Spinal cord (tissue), 10 donors: ENCODE results near the gene SRCIN1. TPM values are rescaled to one million over a fixed set of nuclear protein-coding genes. Genes with fewer than 3 reads are reported as not detected.

ENCODE experiments used
- DNase-seq, 6 donors: peaks; one replicate each; pipeline versions ENCODE4 v3.0.0 to v3.0.0-alpha.2; 2013 to 2015; ENCODE audit warnings: low spot score in 6 of 6, low read depth in 4 of 6
- H3K27ac ChIP-seq: one replicate; pipeline ENCODE4 v1.5.1; 2013; ENCODE audit warnings: low read depth, low read length, control low read depth
- H3K27me3 ChIP-seq: one replicate; pipeline ENCODE4 v1.6.1; 2013; ENCODE audit warnings: low read length; ENCODE audit not compliant: control insufficient read depth, insufficient read depth
- H3K36me3 ChIP-seq: one replicate; pipeline ENCODE4 v1.6.1; 2013; ENCODE audit warnings: low read length; ENCODE audit not compliant: control insufficient read depth, insufficient read depth
- H3K4me1 ChIP-seq: one replicate; pipeline ENCODE4 v1.6.1; 2013; ENCODE audit warnings: low read length; ENCODE audit not compliant: control insufficient read depth, insufficient read depth
- H3K4me3 ChIP-seq: one replicate; pipeline ENCODE4 v1.5.1; 2013; ENCODE audit warnings: low read depth, low read length, control low read depth
- H3K9me3 ChIP-seq: one replicate; pipeline ENCODE4 v1.6.1; 2013; ENCODE audit warnings: low read length; ENCODE audit not compliant: control insufficient read depth, insufficient read depth
- WGBS: methylation state at CpG from one replicate; pipeline ENCODE4 v1.1.5; 2013; ENCODE audit warnings: missing lambda C conversion rate; ENCODE audit not compliant: insufficient coverage; 5-methylcytosine and 5-hydroxymethylcytosine counted together
- polyA plus RNA-seq, 2 donors: library from polyadenylated mRNA; unstranded; fragments of 120-200 nt; gene quantifications; one replicate each; pipeline ENCODE4 v1.2.1, GENCODE V29; 2013; ENCODE audit not compliant: insufficient read length in 2 of 2
- total RNA-seq, 2 donors: library from RNA; depleted of rRNA in 1 of 2; stranded (reverse); fragments of 120-200 nt in 1 of 2; fragments of >200 nt in 1 of 2; gene quantifications; one replicate each; pipeline versions ENCODE4 v1.2.3 to v1.2.4, GENCODE V29; 2013 to 2014
- donor health status: healthy.

SRCIN1 gene
- total and polyA plus RNA-seq, 4 donors: 16.0 to 79.4 (median 44.1) TPM

DNA sequence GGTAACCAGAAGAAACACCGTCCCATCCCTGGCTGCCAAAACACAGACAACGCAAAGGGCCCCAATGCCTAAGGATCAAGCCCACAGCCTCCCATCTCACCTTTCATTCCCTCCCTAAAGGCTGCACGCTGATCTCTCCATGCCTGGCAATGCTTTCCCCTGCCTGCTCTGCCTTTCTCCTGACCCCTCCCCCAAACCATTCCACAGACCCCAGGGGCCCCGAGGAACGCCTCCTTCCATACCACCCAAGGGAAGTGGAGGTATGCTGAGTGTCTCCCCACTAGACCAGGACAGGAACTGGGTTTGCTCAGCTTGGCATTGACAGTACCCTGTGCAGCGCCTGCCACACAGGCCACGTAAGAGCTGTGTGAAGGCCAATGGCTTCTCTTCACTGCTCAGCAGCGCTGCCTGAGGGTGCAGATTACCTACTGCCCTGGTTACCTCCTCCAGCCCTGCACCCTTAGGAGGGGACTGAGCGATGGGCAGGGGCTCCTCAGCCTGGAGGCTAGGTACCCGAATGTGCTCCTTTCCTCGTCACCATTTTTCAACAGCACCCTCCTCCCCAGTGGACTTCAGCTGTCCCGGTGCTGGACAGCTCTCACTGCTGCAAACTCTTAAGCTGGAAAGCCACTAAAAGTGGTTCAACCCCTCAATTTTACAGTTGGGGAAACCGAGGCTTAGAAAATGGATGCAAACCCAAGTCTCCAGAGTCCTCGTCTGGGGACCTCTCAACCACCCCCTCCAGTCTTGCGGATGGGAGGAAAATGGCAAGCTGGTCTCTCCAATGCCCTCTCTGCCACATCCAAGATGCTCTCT is 45.0 kb downstream of the SRCIN1 start:
- peaks cover 58% of the 10 kb centered on the region for H3K4me1 ChIP-seq
- H3K27ac ChIP-seq: no peak overlapping the region
- DNase-seq: no peak
- 57% methylated on average over 13 of the region's 15 CpGs for WGBS
- H3K27me3 ChIP-seq: peaks cover 48% of the 10 kb centered on the region
- H3K9me3 ChIP-seq: no peaks in the 10 kb centered on the region
- no peak overlapping the region for H3K4me3 ChIP-seq
- H3K36me3 ChIP-seq: peaks cover 75% of the 10 kb centered on the region

DNA sequence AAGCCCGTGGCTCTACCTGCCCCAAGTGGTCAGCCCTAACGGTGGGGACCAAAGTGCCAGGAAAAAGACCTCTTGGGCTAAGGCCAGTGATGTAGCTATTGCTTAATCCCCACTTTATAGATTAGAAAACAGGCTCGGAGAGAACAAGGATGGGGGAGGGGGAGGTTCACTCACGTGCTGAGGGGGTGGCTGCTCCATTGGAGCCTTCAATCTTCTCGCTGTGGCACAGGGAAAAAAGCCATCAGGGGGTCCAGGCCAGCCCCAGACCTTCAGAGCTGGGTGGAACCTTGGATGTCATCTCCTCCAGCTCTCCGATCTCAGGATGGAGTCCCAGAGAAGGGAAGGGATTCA is 45.9 kb downstream of the SRCIN1 start:
- 55% methylated on average over 2 of the region's 6 CpGs for WGBS
- Histone ChIP-seq H3K27me3 (peaks cover 44% of the 10 kb centered on the region), H3K4me3 (no peak overlapping the region), H3K36me3 (peaks cover 72% of the 10 kb centered on the region), H3K4me1 (peaks cover 53% of the 10 kb centered on the region), H3K9me3 (no peaks in the 10 kb centered on the region), H3K27ac (no peak overlapping the region)
- DNase-seq: no peak

DNA sequence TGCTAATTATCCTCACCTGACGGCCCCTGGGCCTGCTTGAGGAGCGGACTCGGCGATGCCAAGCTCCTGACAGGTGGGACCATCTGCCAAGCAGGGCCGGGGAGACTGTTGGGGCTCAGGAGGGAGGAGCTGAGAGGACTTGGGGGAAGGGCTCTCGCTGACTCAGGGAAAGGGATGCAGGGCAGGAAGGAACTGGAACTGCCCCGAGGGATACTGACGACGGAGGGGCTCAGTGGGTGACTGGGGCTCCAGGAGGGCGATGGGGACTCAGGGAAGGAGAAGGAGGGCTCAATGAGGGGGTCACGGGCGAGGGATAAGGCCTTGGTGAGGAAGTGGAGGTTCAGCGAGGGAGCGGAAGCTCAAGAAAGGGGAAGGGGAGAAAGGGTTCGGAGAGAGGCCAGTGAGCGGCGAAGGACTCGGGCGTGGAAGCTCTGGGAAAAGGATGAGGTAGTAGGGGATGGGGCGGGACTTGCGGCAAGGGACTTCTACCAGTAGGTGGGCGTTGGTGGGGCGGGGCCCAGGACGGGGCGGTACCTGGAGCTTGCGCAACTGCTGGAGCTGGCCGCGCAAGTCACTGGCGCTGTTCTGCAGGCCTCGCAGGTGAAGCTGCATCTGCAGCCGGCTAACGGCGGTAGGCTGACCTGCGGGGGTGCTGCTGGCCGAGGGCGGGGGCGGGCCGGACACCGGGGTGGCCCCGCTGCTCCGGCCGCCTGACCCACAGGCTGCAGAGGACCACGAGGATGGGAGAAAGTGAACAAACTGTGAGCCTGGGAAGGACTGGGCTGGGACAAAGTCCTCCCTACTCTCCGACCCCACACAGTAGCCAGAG is 46.5 kb downstream of the SRCIN1 start:
- 35% methylated on average over 42 of the region's 44 CpGs for WGBS
- no peak overlapping the region for H3K27ac ChIP-seq
- no peaks in the 10 kb centered on the region for H3K9me3 ChIP-seq
- H3K36me3 ChIP-seq: peaks cover 73% of the 10 kb centered on the region
- no peak overlapping the region for H3K4me3 ChIP-seq
- peaks cover 49% of the 10 kb centered on the region for H3K4me1 ChIP-seq
- peaks cover 41% of the 10 kb centered on the region for H3K27me3 ChIP-seq
- DNase-seq: peak in 2 of 6 donors; percentile 58 to 68

DNA sequence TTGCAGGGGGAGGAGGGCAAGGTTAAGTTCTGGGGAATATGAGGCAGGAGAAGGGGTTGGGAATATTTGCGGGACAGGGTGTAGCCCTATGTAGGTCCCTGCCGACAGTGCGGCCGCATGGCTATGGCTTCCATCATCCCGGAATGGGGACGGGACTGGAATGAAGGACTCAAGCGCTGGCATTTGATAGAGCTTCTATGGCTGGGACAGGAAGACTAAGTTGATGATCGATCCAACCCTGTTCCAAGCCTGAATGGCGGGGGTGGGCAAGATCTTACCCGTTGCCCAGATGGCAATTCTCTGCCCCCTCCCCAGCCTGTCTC is 47.1 kb downstream of the SRCIN1 start:
- DNase-seq: no peak
- Histone ChIP-seq H3K4me1 (peaks cover 43% of the 10 kb centered on the region), H3K27me3 (peaks cover 35% of the 10 kb centered on the region), H3K27ac (no peak overlapping the region), H3K4me3 (no peak overlapping the region), H3K36me3 (peaks cover 72% of the 10 kb centered on the region), H3K9me3 (no peaks in the 10 kb centered on the region)
- 8% methylated on average over 10 of the region's 10 CpGs for WGBS

DNA sequence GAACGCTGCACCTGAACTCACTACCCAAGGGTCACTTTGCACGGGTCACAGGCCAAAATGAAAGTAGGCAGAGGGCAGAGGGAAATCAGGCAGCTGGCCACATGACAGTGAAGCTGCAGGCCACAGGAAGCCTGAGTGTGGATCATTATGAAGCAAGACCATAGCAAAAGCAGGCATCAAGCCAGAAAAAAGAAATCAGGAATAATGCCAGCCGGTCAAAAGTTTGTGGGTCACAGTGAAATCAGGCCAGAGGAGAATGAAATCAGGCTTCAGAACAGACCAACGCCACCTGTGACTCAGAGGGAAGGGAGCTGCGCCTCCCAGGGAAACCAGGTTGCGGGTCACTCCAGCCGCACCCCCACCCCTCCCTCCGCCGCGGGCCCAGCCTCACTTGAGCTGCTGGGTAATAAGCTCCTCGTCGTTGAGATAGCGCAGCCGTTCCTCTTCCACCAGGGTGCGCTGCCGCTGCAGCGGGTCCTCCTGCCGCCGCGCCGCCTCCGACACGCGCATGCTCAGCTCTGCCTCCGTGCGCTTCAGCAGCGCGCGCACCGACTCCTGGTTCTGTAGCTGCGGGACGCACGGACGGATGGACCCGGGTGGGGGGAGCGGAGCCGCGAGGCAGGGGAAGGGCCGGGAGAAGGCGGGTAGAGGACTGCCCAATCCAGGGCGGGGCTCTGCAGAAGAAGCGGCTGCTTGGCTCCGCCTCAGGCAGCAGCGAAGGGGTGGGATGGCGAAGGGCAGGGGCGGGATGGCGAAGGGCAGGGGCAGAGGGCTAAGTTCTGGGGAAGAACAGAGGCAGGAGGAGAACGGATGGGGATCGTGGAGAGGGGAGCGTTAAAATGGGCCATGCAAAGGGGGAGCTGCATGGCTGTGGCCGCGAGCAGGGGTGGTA is 47.7 kb downstream of the SRCIN1 start:
- Histone ChIP-seq H3K4me3 (peak overlapping the region; percentile 23), H3K36me3 (peaks cover 69% of the 10 kb centered on the region), H3K27me3 (peaks cover 29% of the 10 kb centered on the region), H3K27ac (no peak overlapping the region), H3K4me1 (peaks cover 38% of the 10 kb centered on the region), H3K9me3 (no peaks in the 10 kb centered on the region)
- peak; percentile 63 to 96 (median 81) for DNase-seq
- WGBS: 8% methylated on average over 52 of the region's 52 CpGs

DNA sequence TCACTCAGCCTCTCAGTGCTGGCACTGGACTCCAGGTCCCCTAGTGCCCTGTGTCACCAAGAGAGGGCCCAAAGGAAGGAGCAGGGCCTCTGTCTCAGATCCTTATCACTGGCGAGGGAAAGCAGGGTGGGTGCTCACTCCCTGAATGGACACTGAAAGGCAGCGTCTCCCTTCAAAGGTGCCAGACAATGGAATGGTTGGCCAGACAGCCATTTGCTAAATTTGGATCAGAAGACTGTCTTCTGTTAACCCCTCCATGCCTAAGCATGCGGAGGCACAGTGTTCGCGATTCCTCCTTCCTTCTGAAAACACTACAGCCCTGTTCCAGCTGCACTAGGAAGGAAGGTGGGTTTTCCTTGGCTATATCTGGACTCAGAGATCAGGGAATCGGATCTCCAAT is 48.4 kb downstream of the SRCIN1 start:
- WGBS: 55% methylated on average over 3 of the region's 6 CpGs
- Histone ChIP-seq H3K27me3 (peaks cover 22% of the 10 kb centered on the region), H3K36me3 (peaks cover 69% of the 10 kb centered on the region)

DNA sequence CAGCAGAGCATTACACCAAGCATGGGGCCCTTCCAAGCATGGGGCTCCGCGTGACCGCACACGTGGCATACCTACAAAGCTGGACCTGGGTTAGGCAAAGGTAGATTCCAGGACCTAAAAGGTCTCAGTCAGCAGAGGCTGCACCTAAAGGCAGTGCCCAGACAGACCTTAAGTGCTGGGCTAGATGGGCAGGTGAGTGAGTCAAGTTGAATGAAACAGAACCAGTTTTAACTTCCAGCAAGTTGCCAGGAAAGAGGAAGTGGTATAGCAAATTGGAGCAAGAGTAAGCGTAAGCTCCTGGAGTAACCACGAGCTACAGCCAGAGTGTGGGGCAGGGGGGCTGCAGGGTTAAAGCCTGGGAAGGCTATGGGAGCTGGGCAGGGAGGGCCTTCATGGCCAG is 49.5 kb downstream of the SRCIN1 start:
- no peak overlapping the region for H3K4me3 ChIP-seq
- H3K9me3 ChIP-seq: no peaks in the 10 kb centered on the region
- H3K4me1 ChIP-seq: peaks cover 38% of the 10 kb centered on the region
- DNase-seq: no peak
- WGBS: 90% methylated on average over 6 of the region's 6 CpGs
- H3K36me3 ChIP-seq: peaks cover 71% of the 10 kb centered on the region
- H3K27me3 ChIP-seq: peaks cover 17% of the 10 kb centered on the region
- no peak overlapping the region for H3K27ac ChIP-seq

More for the DNA sequence above, 48.4 kb downstream of the SRCIN1 start:
- H3K9me3 ChIP-seq: no peaks in the 10 kb centered on the region
- DNase-seq: no peak
- H3K4me1 ChIP-seq: peaks cover 38% of the 10 kb centered on the region
- H3K27ac ChIP-seq: no peak overlapping the region
- H3K4me3 ChIP-seq: no peak overlapping the region

DNA sequence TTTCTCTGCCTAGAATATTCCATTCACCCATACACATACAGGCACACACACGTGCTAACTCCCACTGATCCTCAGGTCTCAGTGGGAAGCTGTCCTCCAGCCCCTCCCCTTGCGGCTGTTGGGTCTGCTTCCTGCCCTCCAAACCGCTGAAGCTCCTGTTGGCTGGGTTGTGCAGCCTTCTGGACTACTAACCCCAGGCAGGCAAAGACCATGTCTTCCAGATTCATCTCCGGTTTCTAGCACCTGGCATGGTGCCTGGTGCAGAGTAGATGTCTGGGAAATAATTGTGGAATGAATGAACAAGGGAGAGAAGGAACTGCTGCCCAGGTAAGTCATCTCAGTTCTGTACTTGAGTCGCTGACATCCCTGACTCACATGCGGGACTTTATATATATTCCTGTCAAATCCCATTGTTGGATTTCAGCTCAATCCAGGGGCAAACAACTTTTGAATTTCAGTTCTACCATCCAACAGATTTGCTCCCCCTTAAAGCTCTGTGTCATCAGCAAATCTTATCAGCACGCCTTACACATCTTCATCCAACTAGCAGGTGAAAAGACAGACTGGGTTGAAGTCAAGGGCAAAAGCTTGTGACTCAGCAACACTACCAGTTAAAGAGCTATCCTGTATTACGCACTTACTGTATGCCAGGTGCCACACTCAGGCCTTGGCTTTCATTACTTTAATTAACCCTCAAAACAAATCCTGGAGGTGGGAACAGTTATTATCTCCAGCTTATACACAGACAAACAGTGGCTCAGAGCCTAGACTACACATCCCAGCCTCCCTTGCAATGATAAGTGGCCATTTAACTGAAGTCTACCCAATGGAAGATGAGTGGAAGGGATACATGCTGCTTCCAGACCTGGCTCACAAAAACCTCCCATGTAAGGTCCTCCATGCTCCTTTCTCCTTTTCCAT is 51.1 kb downstream of the SRCIN1 start:
- peaks cover 27% of the 10 kb centered on the region for H3K4me1 ChIP-seq
- no peak overlapping the region for H3K27ac ChIP-seq
- peaks cover 4% of the 10 kb centered on the region for H3K27me3 ChIP-seq
- no peak for DNase-seq
- peaks cover 68% of the 10 kb centered on the region for H3K36me3 ChIP-seq
- H3K9me3 ChIP-seq: no peaks in the 10 kb centered on the region
- H3K4me3 ChIP-seq: no peak overlapping the region
- 78% methylated on average over 6 of the region's 8 CpGs for WGBS
